GM12891 (cell line): ENCODE results near the gene PITPNC1.

ENCODE experiments used
- POLR2A ChIP-seq: IDR thresholded peaks from 2 replicates; pipeline ENCODE4 v1.6.1; 2011; ENCODE audit warnings: low read depth, low read length, control low read depth
- POLR2AphosphoS5 ChIP-seq: IDR thresholded peaks from 2 replicates; pipeline ENCODE4 v1.6.1; 2011; ENCODE audit warnings: low read depth, low read length, control low read depth
- TAF1 ChIP-seq: IDR thresholded peaks from 2 replicates; pipeline ENCODE4 v1.6.1; 2011; ENCODE audit warnings: low read depth, low read length, control low read depth

DNA sequence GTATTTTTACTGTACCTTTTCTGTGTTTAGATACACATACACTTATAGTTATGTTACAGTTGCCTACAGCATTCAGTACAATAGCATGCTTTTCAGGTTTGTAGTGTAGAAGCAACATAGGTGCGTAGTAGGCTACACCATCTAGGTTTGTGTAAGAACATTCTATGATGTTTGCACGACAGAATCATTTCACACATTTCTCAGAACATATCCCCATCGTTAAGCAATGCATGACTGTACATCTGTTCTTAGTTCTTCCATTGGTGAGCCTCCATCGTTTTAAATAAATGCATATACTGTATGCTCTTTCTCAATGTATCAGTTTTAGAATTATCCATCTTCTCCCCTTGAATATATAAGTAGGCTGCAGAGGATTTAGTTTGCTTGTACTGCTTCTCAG lies 122.6 kb downstream of the PITPNC1 start:
- TF ChIP-seq POLR2A (no peak), TAF1 (no peak), POLR2AphosphoS5 (no peak)
